A204.1 (cell line): Measurements from ENCODE around the gene CDIP1.

Source experiments
- FAIRE-seq: peaks from 2 replicates; lab custom pipeline; 2012; peaks lifted over from hg19 to GRCh38; lab: Jason Lieb, UNC

CDIP1 gene

DNA sequence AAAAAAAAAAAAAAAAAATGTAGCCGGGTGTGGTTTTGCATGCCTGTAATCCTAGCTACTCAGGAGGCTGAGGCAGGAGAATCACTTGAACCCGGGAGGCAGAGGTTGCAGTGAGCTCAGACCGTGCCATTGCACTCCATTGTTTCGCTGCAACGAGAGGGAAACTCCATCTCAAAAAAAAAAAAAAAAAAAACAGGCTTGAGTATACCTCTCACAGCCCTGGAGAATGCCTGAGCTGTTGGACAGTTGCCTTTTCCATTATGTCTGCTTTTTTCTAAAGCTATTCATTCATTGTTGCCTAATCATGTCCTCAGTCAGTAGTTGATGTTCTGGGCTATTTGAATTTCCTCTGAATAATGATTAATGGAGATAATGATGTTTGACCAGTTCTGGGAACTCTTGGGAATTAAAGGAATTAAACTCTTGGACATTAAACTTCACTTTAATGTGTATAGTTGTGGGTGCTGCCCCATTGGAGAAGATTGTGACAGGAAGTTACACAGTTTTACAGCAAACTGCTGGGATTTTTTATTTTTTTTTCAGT, 50.5 kb downstream of the CDIP1 start:
- no peak for FAIRE-seq

DNA sequence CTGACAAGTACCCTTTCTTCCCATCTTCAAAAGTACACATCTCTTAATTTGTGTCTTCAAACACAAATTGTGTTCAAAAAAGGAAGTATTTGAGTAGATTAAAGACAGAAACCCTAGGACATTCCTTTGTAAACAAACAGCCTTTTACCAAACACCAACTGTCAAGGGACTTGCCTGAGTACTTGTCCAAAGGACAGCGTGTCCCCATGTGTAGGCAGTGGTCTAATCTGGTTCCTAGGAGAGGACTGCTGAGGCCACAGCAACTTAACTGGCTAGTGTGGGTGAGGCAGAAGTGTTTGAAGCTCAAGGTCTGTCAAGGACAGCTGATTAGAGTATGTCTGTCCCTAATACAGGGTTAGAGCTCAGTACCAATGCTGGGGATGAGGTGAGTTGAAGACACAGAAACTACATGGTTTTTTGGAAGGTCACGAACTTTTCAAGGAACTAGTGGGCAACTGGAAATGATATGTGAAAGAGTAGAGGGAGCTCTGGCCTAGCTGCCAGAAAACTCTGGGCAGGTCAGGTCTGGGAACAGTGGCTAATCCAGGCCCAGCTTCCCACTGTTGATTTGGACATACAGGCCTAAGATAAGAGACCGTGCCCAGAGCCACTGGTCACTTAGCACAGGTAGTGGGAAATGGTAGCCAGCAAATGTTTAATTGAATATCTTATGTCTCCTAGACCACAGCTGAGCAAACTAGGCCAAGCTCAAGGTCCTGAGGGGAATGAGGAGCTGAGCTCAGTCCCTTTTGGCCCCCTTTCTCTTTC, 52.3 kb downstream of the CDIP1 start:
- FAIRE-seq, result no peak

DNA sequence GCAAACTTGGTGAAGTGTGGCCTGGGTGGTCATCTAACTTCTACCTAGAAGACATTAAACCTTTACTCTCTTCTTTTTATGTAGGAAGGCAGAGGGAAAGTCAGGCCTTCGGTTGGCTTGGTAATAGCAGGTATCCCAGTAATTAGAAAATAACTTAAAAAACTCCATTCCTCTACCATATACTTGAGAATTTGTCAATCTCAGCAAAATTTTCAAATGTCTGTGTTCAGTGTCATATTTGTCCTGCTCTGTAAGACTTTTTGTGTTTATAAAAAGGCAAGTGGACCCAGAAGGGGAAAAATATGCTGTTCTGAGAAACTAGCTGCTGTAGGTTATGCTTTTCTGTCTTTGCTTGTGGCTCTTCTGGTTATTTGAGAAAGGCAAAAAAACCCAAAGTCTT, 56.6 kb downstream of the CDIP1 start:
- no peak for FAIRE-seq

DNA sequence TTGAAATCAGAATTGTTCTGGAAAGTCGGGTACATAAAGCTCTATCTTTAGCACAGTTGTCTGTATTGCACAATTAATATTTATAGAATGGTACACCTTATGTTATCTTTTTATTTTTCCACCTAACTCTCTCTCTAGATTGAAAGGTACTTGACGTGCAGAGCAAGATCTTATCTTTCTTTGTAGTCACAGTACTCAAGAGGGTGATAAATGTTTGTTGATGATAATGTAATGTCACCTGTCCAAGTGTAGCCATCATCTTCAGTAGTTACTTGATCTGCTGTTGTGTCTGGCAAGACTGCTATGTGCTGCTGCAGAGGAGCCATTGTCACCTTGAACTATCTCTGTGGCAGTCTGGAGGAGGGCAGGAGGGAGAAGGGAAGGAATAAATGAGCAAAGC, 57.0 kb downstream of the CDIP1 start:
- no peak for FAIRE-seq

DNA sequence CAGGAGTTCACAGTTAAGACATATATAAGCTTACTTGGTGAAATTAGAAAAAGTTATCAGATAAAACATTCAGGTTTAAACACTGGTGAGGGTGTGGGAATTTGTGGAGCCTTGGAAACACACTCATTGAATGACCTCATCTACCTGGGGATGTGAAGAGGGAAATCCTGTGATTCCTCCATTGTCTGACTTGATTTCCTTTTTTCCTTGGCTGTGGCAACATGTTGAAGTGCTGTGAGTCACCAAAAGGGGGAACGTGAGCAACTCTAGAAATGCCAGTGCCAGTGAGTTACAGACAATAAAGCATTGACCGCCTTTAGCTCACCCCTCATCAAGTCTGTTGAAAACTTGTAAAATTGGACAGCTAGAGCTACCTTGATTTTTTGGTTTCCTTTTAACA, 60.6 kb downstream of the CDIP1 start:
- FAIRE-seq, result no peak

DNA sequence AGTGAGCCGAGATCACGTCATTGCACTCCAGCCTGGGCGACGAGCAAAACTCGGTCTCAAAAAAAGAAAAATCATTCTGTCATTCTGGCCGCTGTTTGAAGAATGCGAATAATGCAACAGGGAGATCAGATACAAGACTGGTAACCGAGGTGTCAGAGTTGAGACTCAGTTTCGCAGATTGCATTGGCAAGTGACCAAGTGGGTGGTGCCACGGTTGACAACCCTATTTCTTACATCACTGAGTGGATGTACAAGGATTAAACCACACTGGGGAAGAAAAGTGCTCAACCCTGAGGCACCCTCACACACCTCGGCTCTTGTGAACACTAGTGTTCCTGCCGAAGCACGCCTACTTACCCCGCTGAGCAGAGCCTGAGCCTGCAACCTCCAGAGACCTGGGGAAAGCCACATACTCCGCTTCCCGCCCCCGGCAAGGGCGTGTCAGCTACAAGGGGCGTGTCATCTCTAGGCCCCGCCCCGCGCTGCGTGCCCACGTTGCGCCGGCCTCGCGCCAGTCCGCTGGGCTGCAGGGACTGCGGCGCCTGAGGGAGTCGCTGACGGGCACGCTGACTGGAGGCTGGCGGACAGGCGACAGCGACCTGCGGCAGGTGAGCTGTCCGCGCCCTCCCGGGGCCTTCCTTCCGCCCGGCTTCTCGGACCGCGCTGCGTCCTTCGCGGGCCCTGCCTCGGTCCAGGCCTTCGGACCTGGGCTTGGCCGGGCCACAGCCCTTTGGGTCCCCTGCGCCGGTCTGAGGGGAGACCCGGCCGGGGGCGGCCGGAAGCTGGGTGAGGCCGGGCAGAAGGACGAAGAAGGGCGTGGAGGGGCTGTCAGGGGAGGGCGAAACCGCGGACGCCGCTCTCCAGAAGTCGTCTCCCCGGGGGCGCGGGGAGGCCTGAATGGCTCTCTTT, 62.4 kb downstream of the CDIP1 start, which contains the start of gene HMOX2:
Gene HMOX2, plus strand, starts transcription at position 519 of the 909 bp plus-strand sequence. CDS start 29,127 bp downstream, outside the sequence.
- no peak for FAIRE-seq

DNA sequence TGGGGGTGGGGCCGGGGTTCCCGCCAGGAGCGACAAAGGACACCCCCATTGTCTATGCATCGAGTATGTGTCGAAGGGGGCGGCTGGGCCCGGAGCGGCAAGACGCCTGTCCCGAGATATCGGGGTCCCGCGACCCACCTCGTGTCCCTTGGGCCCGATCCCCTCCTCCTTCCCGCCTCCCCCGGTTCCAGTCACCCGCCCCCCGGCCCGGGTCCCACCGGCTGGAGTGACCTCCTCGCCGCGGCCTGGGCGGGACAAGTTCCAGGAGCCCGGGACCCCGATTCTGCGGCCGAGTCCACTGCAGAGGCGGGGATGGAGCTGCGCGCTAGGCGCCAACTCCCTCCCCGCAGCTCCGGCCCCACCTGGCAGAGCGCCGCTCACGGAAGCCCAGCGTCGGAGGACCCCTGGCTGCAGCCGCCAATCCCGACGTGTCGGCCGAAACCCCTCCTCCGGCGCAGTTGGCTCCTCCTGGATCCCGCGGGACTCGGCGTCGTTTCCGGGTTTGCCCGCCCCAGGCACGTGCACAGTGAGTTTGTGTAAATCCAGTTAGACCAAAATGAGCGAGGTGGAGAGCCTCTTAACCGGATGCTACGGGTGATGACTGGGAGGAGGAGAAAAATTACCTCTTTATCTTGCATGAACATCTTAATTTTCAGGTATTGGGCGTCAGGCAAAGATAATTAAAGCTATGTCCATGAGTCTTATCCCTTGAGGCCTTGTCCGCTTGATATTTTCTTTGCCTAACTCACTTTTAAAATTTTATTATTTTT, 64.2 kb downstream of the CDIP1 start, which contains the start of gene NMRAL1:
Gene NMRAL1, minus strand, starts transcription at position 434 of the 770 bp plus-strand sequence. CDS start 493 bp downstream, outside the sequence.
- FAIRE-seq, result no peak

DNA sequence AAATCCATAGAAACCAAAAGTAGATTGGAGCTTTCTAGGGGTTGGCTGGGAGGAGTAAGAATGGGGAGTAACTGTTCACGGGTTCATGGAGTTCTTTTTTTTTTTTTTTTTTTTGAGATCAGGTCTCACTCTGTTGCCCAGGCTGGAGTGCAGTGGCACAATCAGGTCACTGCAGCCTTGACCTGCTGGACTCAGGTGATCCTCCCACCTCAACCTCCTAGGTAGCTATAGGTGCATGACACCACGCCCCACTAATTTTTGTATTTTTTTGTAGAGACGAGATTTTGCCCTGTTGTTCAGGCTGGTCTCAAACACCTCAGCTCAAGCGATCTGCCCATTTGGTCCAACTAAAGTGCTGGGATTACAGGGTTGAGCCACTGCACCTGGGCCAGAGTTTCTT, 65.7 kb downstream of the CDIP1 start:
- no peak for FAIRE-seq

DNA sequence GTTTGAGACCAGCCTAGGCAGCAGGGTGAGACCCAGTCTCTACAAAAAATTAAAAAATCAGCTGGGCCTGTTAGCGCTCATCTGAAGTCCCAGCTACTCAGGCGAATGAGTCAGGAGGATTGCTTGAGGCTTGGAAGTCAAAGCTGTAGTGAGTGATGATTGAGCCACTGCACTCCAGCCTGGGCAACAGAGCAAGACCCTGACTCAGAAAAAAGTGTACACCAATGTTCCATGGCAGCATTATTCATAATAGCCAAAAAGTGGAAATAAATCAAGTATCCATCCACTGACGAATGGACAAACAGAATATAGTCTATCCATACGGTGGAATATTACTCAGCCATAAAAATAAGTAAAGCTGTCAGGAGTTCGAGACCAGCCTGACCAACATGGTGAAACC, 66.7 kb downstream of the CDIP1 start:
- no peak for FAIRE-seq

DNA sequence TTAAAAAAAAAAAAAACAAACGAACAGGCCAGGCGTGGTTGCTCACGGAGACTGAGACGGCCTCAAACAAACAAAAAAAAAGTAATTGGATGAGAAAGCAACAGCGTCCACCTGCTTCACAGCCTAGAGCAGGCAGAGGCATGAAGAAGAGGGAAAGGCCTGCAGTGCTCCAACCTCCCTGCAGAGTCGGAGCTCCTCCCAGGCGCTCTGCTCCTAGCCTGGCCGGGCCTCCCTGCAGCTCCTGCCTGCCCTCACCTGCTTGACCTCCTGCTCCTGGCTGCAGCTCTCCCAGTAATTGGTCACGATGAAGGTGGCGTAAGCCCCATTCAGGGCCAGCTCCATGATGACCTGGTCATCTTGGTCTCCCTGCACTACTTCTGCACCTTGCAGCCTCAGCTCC, 69.6 kb downstream of the CDIP1 start:
- FAIRE-seq, result no peak

DNA sequence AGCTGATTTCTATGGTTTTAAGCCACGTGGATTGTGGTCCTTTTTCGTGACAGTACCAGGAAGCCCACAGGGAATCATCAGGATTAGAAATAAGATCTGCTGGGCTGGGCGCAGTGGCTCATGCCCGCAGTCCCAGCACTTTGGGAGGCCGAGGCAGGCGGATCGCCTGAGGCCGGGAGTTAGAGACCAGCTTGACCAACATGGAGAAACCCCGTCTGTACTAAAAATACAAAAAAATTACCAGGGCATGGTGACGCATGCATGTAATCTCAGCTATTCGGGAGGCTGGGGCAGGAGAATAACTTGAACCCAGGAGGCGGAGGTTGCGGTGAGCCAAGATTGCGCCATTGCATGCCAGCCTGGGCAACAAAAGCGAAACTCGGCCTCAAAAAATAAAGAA, 70.7 kb downstream of the CDIP1 start:
- no peak for FAIRE-seq

DNA sequence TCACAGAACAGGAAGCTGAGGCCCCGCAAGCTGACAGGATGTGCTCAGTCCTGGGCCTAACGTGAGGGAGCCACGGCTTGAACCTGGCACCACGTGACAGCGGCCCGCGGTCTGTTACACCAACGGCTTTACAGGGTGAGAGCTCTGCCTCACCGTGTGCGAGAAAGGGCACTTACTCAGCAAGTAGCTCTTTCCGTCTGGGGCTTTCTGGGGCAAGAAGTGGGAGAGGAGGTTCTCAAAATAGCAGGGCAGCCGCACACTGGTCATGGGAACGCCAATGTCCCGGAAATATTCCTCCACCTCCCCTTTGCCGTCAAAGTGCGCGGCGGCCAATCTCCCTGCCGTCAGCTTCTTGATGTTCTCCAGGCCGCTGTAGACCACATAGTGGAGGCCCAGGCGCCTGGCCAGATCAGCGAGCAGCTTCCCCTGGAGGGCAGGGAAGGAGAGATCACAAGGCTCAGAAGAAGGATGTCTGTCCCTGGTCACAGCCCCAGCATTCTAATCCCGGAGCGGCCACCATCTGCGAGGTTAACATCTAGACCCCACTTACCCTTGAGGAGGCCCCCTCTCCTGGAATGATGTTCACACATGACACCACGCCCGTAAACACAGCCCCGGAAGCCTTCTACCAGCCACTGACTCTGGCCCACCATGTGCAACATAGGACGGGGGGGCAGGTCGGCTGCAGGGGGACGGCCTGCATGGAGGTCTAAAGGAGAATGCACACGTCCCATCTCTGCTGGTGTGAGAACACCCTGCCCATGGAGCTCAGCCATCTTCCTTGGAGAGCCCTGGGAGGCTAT, 72.4 kb downstream of the CDIP1 start:
- no peak for FAIRE-seq

DNA sequence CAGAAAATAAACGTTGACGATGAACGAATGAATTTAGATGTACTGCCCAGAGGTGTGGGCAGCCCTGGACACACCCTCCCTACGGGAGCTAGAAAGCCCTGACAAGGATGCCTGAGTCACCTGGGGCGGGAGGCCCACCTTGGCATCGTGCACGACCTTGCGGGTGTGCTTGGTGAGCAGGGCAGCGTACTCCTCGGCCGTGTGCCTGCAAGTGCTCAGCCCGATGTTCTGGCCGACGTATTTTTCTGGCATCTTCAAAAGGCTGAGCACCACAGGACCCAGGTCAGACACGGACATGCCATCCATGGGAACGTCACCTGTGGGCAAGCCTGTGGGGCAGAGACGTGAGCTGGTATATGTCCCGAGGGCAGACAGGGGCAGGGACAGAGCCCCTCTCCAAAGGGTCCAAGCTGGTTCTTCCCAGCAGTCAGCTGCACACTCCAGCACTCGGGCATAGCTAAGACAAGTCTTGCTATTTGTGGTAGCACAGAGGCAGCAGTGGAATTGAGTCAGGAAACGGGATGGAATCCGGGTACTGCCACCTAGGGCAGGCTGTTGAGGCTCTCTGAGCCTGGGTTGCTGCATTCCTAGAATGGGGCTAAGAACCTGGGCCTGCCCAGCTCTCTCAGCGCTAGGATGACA, 74.9 kb downstream of the CDIP1 start:
- no peak for FAIRE-seq

DNA sequence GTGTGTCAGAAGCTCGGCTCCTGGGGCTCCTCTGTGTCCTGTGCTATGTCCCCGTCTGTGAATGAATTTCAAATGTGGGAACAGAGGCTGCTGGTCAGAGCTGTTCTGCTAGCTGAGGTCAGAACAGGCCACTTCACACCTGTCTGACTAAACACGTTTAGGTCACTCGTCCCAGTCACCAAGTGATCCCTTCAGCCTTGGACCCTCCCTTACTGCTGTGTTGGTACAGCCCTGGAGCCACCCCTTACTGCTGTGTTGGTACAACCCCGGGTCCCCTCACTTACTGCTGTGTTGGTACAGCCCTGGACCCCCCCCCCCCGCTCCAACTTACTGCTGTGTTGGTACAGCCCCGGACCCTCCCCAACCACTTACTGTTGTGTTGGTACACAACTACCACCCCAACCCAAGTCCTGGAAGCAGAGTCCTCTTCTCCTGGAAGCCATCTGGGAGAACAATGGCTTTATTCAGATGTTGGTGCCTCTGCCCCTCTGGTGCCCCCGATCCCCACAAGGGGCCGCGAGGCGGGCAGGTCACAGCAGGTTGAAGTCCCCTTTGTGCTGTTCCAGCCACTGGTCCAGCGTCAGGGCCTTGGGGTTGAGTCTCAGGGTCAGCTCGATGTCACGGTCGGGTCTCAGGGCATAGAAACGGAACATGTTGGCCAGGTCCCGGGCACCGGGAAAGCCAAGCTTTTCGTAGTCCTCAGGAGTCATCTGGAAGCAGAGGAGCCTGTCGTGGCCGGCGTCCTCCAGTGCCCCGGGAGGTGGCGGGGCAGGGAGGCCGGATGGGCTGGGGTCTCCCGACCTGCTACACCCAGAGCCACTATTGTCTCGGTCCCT, 77.1 kb downstream of the CDIP1 start:
- FAIRE-seq, result no peak

DNA sequence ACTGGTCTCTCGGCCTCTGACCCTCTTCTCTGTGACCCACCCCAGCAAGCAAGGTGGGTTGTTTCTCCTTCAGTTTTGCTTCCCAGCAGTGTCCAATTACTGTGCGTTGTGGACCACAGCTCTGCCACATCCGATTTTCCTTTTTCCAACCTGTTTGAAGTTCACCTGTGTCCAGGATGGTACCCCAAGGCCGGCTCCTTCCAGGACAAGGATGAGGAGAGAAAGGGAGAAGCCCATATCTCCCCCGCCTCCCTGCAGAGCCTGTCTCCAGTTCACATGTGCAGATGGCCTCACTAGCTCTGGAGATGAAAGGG, 77.7 kb downstream of the CDIP1 start:
- FAIRE-seq, result no peak
